Coronary artery (tissue), 2 donors: ENCODE measurements around the gene NDUFS6.
"Not testable (repeated sequence)": the region's sequence is repeated elsewhere in the genome, so short reads cannot be mapped to it uniquely, and the experiment has no call there.

Experiments used
- DNase-seq: peaks from one replicate; pipeline ENCODE4 v3.0.0-alpha.2; 2017; ENCODE audit warnings: low spot score
- H3K27ac ChIP-seq, 2 donors: fragments of 200-600 bp; sonication (generic); one replicate each; pipeline ENCODE4 v1.5.1; 2016 to 2019
- H3K4me3 ChIP-seq: fragments of 200-600 bp; sonication (generic); 2 replicates; pipeline ENCODE4 v1.5.1; 2016; ENCODE audit warnings: mild to moderate bottlenecking, moderate library complexity
- CTCF ChIP-seq: fragments of 200-600 bp; sonication (generic); IDR thresholded peaks from one replicate; pipeline ENCODE4 v1.5.1; 2019; ENCODE audit warnings: antibody characterized with exemption

The NDUFS6 gene

GRCh38 chr5:1810581-1811101 lies 9.4 kb downstream of the NDUFS6 start:
- H3K27ac ChIP-seq = no peak overlapping the region

GRCh38 chr5:1814183-1815020 lies 13.2 kb downstream of the NDUFS6 start:
- no peak overlapping the region for H3K27ac ChIP-seq
- no peak for DNase-seq
- TF ChIP-seq CTCF = no peak
- H3K4me3 ChIP-seq = no peak overlapping the region

More at GRCh38 chr5:1810581-1811101, 9.4 kb downstream of the NDUFS6 start:
- no peak overlapping the region for H3K4me3 ChIP-seq
- DNase-seq = no peak
- no peak for TF ChIP-seq CTCF

- Histone ChIP-seq H3K4me3 (no peak overlapping the region), H3K27ac (no peak overlapping the region)
- no peak for DNase-seq
- no peak for TF ChIP-seq CTCF
Observed at GRCh38 chr5:1815071-1815786, 14.0 kb downstream of the NDUFS6 start.

GRCh38 chr5:1815881-1816292 lies 14.7 kb downstream of the NDUFS6 start:
- DNase-seq = peak; percentile 50
- TF ChIP-seq CTCF = no peak
- Histone ChIP-seq H3K4me3 (no peak overlapping the region), H3K27ac (no peak overlapping the region)

- DNase-seq, H3K27ac ChIP-seq, H3K4me3 ChIP-seq: not testable (repeated sequence)
Observed at GRCh38 chr5:1816495-1817089, 15.4 kb downstream of the NDUFS6 start.

- peak; percentile 36 for DNase-seq
- TF ChIP-seq CTCF = no peak
- Histone ChIP-seq H3K4me3 (no peak overlapping the region), H3K27ac (no peak overlapping the region)
Observed at GRCh38 chr5:1817261-1818043, 16.2 kb downstream of the NDUFS6 start.

- no peak for DNase-seq
- Histone ChIP-seq H3K27ac (no peak overlapping the region), H3K4me3 (no peak overlapping the region)
- no peak for TF ChIP-seq CTCF
Observed at GRCh38 chr5:1818784-1819183, 17.6 kb downstream of the NDUFS6 start.
